AG04450 (cell line): ENCODE results near the gene RASSF10. TPM values are rescaled to one million over a fixed set of nuclear protein-coding genes. Genes with fewer than 3 reads are reported as not detected.

ENCODE experiments used
- CTCF ChIA-PET: fragments of 300-600, 350-600 bp; formaldehyde crosslinking; extraction: SDS; loops from one replicate; lab custom pipeline; 2022; ENCODE audit warnings: antibody characterized with exemption, inconsistent platforms; lab: Charles Lee
- POLR2A ChIA-PET: fragments of 350-600 bp; formaldehyde crosslinking; extraction: SDS; loops from one replicate; lab custom pipeline; 2021; ENCODE audit warnings: antibody characterized with exemption, inconsistent platforms; lab: Yijun Ruan, JAX
- DNase-seq: peaks from one replicate; pipeline ENCODE4 v3.0.0-alpha.2; 2011; ENCODE audit warnings: low read depth, low spot score
- H3K27ac ChIP-seq: one replicate; pipeline ENCODE4 v1.5.1; 2012; ENCODE audit warnings: low read depth, low read length, control low read depth
- H3K27me3 ChIP-seq: one replicate; pipeline ENCODE4 v1.6.0; 2012; ENCODE audit warnings: low read length; ENCODE audit not compliant: control insufficient read depth, insufficient read depth
- H3K4me3 ChIP-seq: 2 replicates; pipeline ENCODE4 v1.5.1; 2011; ENCODE audit warnings: mild to moderate bottlenecking, low read depth, low read length, control low read depth
- H3K9me3 ChIP-seq: 2 replicates; pipeline ENCODE4 v1.5.1; 2012; ENCODE audit warnings: low read length; ENCODE audit not compliant: control insufficient read depth, insufficient read depth
- CTCF ChIP-seq: IDR thresholded peaks from 2 replicates; pipeline ENCODE4 v1.5.1; 2011; ENCODE audit warnings: low read depth, low read length, control low read depth, inconsistent platforms
- polyA plus RNA-seq: library from polyadenylated mRNA; depleted of rRNA; stranded (reverse); fragments of >200 nt; gene quantifications from 2 replicates; pipeline ENCODE4 v1.2.3, GENCODE V29; 2011

The RASSF10 gene
- polyA plus RNA-seq, 1 experiment = not detected

- Histone ChIP-seq H3K9me3 (no peaks in the 10 kb centered on the region), H3K27me3 (peaks cover 42% of the 10 kb centered on the region), H3K27ac (no peak overlapping the region), H3K4me3 (no peak overlapping the region)
- TF ChIP-seq CTCF = no peak
- DNase-seq = no peak
- CTCF ChIA-PET = no interaction called here
- POLR2A ChIA-PET = no interaction called here
Observed at GRCh38 chr11:13026722-13027121, 17.6 kb downstream of the RASSF10 start.

- Histone ChIP-seq H3K9me3 (no peaks in the 10 kb centered on the region), H3K4me3 (no peak overlapping the region), H3K27me3 (peaks cover 41% of the 10 kb centered on the region), H3K27ac (no peak overlapping the region)
- no peak for DNase-seq
- CTCF ChIA-PET = no interaction called here
- POLR2A ChIA-PET = no interaction called here
- TF ChIP-seq CTCF = no peak
Observed at GRCh38 chr11:13028322-13028721, 19.2 kb downstream of the RASSF10 start.

- no peak for DNase-seq
- H3K4me3 ChIP-seq = no peak overlapping the region
- CTCF ChIA-PET = no interaction called here
- H3K9me3 ChIP-seq = no peaks in the 10 kb centered on the region
- H3K27ac ChIP-seq = no peak overlapping the region
- peaks cover 44% of the 10 kb centered on the region for H3K27me3 ChIP-seq
- POLR2A ChIA-PET = no interaction called here
- no peak for TF ChIP-seq CTCF
Observed at GRCh38 chr11:13029872-13030271, 20.8 kb downstream of the RASSF10 start.

GRCh38 chr11:13030857-13031256 is 21.7 kb downstream of the RASSF10 start:
- Histone ChIP-seq H3K27me3 (peaks cover 49% of the 10 kb centered on the region), H3K9me3 (no peaks in the 10 kb centered on the region), H3K27ac (no peak overlapping the region), H3K4me3 (no peak overlapping the region)
- CTCF ChIA-PET = no interaction called here
- DNase-seq = no peak
- no peak for TF ChIP-seq CTCF
- POLR2A ChIA-PET = no interaction called here

GRCh38 chr11:13031349-13031748 is 22.2 kb downstream of the RASSF10 start:
- Histone ChIP-seq H3K9me3 (no peaks in the 10 kb centered on the region), H3K4me3 (no peak overlapping the region), H3K27ac (no peak overlapping the region), H3K27me3 (peaks cover 52% of the 10 kb centered on the region)
- DNase-seq = no peak
- TF ChIP-seq CTCF = no peak
- ChIA-PET POLR2A (no interaction called here), CTCF (no interaction called here)
